GM12878 (cell line): ENCODE data around the gene DOK4.

Experiments
- CEBPB ChIP-seq, 2 experiments: fragments of 150-350 bp in 1 of 2; IDR thresholded peaks; 2 replicates each; pipeline ENCODE4 v1.6.1; 2012 to 2014; ENCODE audit warnings: low read depth in 2 of 2, low read length in 2 of 2, borderline replicate concordance in 1 of 2, inconsistent platforms in 1 of 2
- CHD1 ChIP-seq: IDR thresholded peaks from 2 replicates; pipeline ENCODE4 v1.6.1; 2012; ENCODE audit warnings: low read depth, low read length, improper control_type of control experiment
- CREB1 ChIP-seq: IDR thresholded peaks from 2 replicates; pipeline ENCODE4 v1.6.1; 2012; ENCODE audit warnings: low read depth, mild to moderate bottlenecking, inconsistent platforms
- CTCF ChIP-seq, 3 experiments: IDR thresholded peaks in 2 of 3; conservative IDR thresholded peaks in 1 of 3; 2 replicates each; pipeline ENCODE4 v1.5.1; 2011; ENCODE audit warnings: low read depth in 3 of 3, low read length in 3 of 3, mild to moderate bottlenecking in 3 of 3, control low read depth in 2 of 3, moderate library complexity in 2 of 3, inconsistent platforms in 1 of 3, mixed read lengths in 1 of 3; ENCODE audit not compliant: control insufficient read depth in 2 of 3, insufficient read depth in 1 of 3; ENCODE audit errors: extremely low read depth in 1 of 3
- EGR1 ChIP-seq, 2 experiments: IDR thresholded peaks; 1 replicate in 1 of 2; 2 replicates in 1 of 2; pipeline ENCODE4 v1.6.1; 2011 to 2012; ENCODE audit warnings: low read depth in 2 of 2, low read length in 2 of 2, borderline replicate concordance in 1 of 2, mild to moderate bottlenecking in 1 of 2, moderate library complexity in 1 of 2
- GABPA ChIP-seq: IDR thresholded peaks from 2 replicates; pipeline ENCODE4 v1.6.1; 2014; ENCODE audit warnings: antibody characterized with exemption, low read depth, mild to moderate bottlenecking, inconsistent platforms
- HDAC2 ChIP-seq: fragments of 200-600 bp; sonication (generic); IDR thresholded peaks from 2 replicates; pipeline ENCODE4 v1.6.1; 2017
- NFIC ChIP-seq: IDR thresholded peaks from 2 replicates; pipeline ENCODE4 v1.6.1; 2012; ENCODE audit warnings: low read depth, mild to moderate bottlenecking, inconsistent platforms, low read length, moderate library complexity
- POLR2A ChIP-seq: IDR thresholded peaks from 2 replicates; pipeline ENCODE4 v1.6.1; 2011; ENCODE audit warnings: low read depth, mild to moderate bottlenecking, low read length
- RAD21 ChIP-seq: IDR thresholded peaks from 2 replicates; pipeline ENCODE4 v1.6.1; 2011; ENCODE audit warnings: mild to moderate bottlenecking, low read depth, low read length, moderate library complexity; ENCODE audit not compliant: insufficient read depth
- REST ChIP-seq: IDR thresholded peaks from 2 replicates; pipeline ENCODE4 v1.6.1; 2012; ENCODE audit warnings: mild to moderate bottlenecking, low read depth, low read length
- SP1 ChIP-seq: IDR thresholded peaks from one replicate; pipeline ENCODE4 v1.6.1; 2011; ENCODE audit warnings: low read depth, low read length
- TCF7 ChIP-seq: IDR thresholded peaks from 2 replicates; pipeline ENCODE4 v1.6.1; 2014; ENCODE audit warnings: antibody characterized with exemption, borderline replicate concordance
- ZNF622 ChIP-seq: fragments of 450-650 bp; IDR thresholded peaks from 2 replicates; pipeline ENCODE4 v1.6.1; 2017; ENCODE audit warnings: mild to moderate bottlenecking, inconsistent platforms

- TF ChIP-seq SP1 (no peak), GABPA (no peak), HDAC2 (no peak), RAD21 (no peak), CTCF (IDR thresholded peaks at IDR 0.05 in 2 of 3, conservative IDR thresholded peaks at IDR 0.05 in 1 of 3; ENCODE audit: control insufficient read depth in 2 of 3, extremely low read depth in 1 of 3, insufficient read depth in 1 of 3, low read depth in 3 of 3, low read length in 3 of 3) (no peak), EGR1 (IDR thresholded peaks at IDR 0.05; ENCODE audit: borderline replicate concordance in 1 of 2, low read depth in 2 of 2, low read length in 2 of 2) (no peak), CEBPB (IDR thresholded peaks at IDR 0.05; ENCODE audit: borderline replicate concordance in 1 of 2, low read depth in 2 of 2, low read length in 2 of 2) (no peak), NFIC (no peak), REST (no peak), ZNF622 (no peak), CHD1 (no peak), POLR2A (no peak), CREB1 (no peak), TCF7 (no peak)
Measured at GRCh38 chr16:57432505-57432904, 53.8 kb downstream of the DOK4 start.
